Measurements from ENCODE around the gene FBF1.

DNA sequence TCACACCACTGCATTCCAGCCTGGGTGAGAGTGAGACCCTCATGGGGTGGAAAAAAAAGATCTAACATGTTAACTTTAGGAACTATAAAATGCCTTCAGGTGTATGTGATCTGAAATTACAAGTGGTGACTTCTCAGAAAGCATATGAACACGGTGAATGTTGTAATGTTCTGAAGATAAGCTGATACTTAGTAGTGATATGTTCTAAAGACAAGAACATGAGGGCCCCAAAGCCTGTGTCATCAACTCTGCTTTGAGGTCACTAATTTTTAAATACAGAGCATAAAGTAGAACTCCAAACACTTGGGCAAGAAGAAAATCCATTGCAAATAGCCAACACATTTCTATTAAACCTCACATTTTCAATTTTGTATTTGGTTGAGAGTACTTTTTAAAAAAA lies 2.6 kb upstream of the FBF1 start:
- TF ChIP-seq, protein P1, sequence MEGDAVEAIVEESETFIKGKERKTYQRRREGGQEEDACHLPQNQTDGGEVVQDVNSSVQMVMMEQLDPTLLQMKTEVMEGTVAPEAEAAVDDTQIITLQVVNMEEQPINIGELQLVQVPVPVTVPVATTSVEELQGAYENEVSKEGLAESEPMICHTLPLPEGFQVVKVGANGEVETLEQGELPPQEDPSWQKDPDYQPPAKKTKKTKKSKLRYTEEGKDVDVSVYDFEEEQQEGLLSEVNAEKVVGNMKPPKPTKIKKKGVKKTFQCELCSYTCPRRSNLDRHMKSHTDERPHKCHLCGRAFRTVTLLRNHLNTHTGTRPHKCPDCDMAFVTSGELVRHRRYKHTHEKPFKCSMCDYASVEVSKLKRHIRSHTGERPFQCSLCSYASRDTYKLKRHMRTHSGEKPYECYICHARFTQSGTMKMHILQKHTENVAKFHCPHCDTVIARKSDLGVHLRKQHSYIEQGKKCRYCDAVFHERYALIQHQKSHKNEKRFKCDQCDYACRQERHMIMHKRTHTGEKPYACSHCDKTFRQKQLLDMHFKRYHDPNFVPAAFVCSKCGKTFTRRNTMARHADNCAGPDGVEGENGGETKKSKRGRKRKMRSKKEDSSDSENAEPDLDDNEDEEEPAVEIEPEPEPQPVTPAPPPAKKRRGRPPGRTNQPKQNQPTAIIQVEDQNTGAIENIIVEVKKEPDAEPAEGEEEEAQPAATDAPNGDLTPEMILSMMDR (conservative IDR thresholded peaks at IDR 0.05 in 1 of 2, IDR thresholded peaks at IDR 0.05 in 1 of 2; ENCODE audit: extremely low read depth in 1 of 2, insufficient read depth in 1 of 2, low read depth in 1 of 2, low read length in 2 of 2): no peak
- no peak for TF ChIP-seq EZH2 (IDR thresholded peaks at IDR 0.05; ENCODE audit: borderline replicate concordance, low read length)
